ENCODE data around the gene REXO1. TPM values are rescaled to one million over a fixed set of nuclear protein-coding genes. Genes with fewer than 3 reads are reported as not detected.

The REXO1 gene
- total and polyA plus RNA-seq, 2 donors (not counting 3 experiments of a cell fraction or from before 2014, with no cell fraction given) = 41.1 to 56.9 TPM

- ChIA-PET CTCF (interaction anchor here (0.5 to 2.1 kb wide), 4 partner anchors 8 to 65 kb away, joined by 3 to 14 read pairs (median 4); no protein-coding TSS in a partner anchor), POLR2A (interaction anchor here (0.6 kb wide), 1 partner anchor 1200 kb away, joined by 3 read pairs; no protein-coding TSS in a partner anchor)
- Histone ChIP-seq H3K4me3 (replicated peaks in 1 of 3; ENCODE audit: insufficient read depth in 1 of 3, low read depth in 1 of 3, low read length in 3 of 3) (peak overlapping the region in 2 of 3 experiments; percentile 8 to 17), H3K4me2 (ENCODE audit: insufficient read depth, low read length) (peak overlapping the region; percentile 45), H3K79me2 (ENCODE audit: control insufficient read depth, insufficient read depth, low read length) (peaks cover 83% of the 10 kb centered on the region), H2AFZ (ENCODE audit: low read depth, low read length) (no peak overlapping the region), H3K4me1 (ENCODE audit: control insufficient read depth, extremely low read depth, insufficient read depth, low read length) (peaks cover 51% of the 10 kb centered on the region), H4K20me1 (replicated peaks; ENCODE audit: control insufficient read depth, extremely low read depth, insufficient read depth, low read length) (no peaks in the 10 kb centered on the region), H3K9me3 (replicated peaks; ENCODE audit: control insufficient read depth, insufficient read depth, low read length) (no peaks in the 10 kb centered on the region), H3K27me3 (ENCODE audit: control insufficient read depth in 2 of 2, insufficient read depth in 2 of 2, low read length in 2 of 2) (no peaks in the 10 kb centered on the region), H3K9me1 (replicated peaks; ENCODE audit: control insufficient read depth, extremely low read depth, insufficient read depth, low read length) (no peaks in the 10 kb centered on the region), H3K27ac (ENCODE audit: insufficient read depth, low read depth, low read length) (peak overlapping the region; percentile 52), H3K36me3 (ENCODE audit: control insufficient read depth in 2 of 2, extremely low read depth in 1 of 2, insufficient read depth in 2 of 2, low read length in 2 of 2) (no peaks in the 10 kb centered on the region), H3K9ac (replicated peaks; ENCODE audit: extremely low read depth, insufficient read depth, low read length) (peak overlapping the region; percentile 10)
- dilution Hi-C loops (cut with MboI; ENCODE audit: extremely low pct_ligation_motif_present, low sequenced_read_pairs) (no loop called here), intact Hi-C loops (cut with micrococcal nuclease) (no loop called here)
- BruUV-seq (replicated peaks) = no TSS peak
- FAIRE-seq (peak; percentile 98), DNase-seq (ENCODE audit: low read depth, low spot score) (peak; percentile 76)
- peak; percentile 17 for TF ChIP-seq POLR2A (IDR thresholded peaks at IDR 0.05; ENCODE audit: low read depth, low read length)
- TF ChIP-seq JUN (IDR thresholded peaks at IDR 0.05; ENCODE audit: borderline replicate concordance, insufficient read depth, insufficient read length, low read depth) = no peak
These were observed 8.7 kb upstream of the REXO1 start for GRCh38 chr19:1856698-1857603.

GRCh38 chr19:1856345-1856697, 8.0 kb upstream of the REXO1 start:
- TF ChIP-seq POLR2A (IDR thresholded peaks at IDR 0.05; ENCODE audit: low read depth, low read length) = no peak
- TF ChIP-seq JUN (IDR thresholded peaks at IDR 0.05; ENCODE audit: borderline replicate concordance, insufficient read depth, insufficient read length, low read depth) = no peak
- TF ChIP-seq FOS (IDR thresholded peaks at IDR 0.05; ENCODE audit: borderline replicate concordance, insufficient read depth, low read length) = no peak
- TF ChIP-seq MAX (IDR thresholded peaks at IDR 0.05; ENCODE audit: insufficient read depth, insufficient read length) = no peak
- no peak for TF ChIP-seq MYC (IDR thresholded peaks at IDR 0.05; ENCODE audit: low read depth, low read length)
- no peak for TF ChIP-seq POLR2AphosphoS5 (IDR thresholded peaks at IDR 0.05; ENCODE audit: insufficient read depth, low read depth, low read length)
- no peak for TF ChIP-seq EZH2 (IDR thresholded peaks at IDR 0.05; ENCODE audit: borderline replicate concordance, low read depth, low read length, severe bottlenecking)
- no peak for TF ChIP-seq GATA2 (IDR thresholded peaks at IDR 0.05; ENCODE audit: insufficient read depth, insufficient read length, low read depth, low read length)
- TF ChIP-seq, protein P1, sequence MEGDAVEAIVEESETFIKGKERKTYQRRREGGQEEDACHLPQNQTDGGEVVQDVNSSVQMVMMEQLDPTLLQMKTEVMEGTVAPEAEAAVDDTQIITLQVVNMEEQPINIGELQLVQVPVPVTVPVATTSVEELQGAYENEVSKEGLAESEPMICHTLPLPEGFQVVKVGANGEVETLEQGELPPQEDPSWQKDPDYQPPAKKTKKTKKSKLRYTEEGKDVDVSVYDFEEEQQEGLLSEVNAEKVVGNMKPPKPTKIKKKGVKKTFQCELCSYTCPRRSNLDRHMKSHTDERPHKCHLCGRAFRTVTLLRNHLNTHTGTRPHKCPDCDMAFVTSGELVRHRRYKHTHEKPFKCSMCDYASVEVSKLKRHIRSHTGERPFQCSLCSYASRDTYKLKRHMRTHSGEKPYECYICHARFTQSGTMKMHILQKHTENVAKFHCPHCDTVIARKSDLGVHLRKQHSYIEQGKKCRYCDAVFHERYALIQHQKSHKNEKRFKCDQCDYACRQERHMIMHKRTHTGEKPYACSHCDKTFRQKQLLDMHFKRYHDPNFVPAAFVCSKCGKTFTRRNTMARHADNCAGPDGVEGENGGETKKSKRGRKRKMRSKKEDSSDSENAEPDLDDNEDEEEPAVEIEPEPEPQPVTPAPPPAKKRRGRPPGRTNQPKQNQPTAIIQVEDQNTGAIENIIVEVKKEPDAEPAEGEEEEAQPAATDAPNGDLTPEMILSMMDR (IDR thresholded peaks at IDR 0.05; ENCODE audit: extremely low read depth in 1 of 2, insufficient read depth in 1 of 2, low read depth in 1 of 2, low read length in 2 of 2) = no peak
- FAIRE-seq (no peak), DNase-seq (ENCODE audit: low read depth, low spot score) (no peak)
- intact Hi-C loops (cut with micrococcal nuclease) (no loop called here), dilution Hi-C loops (cut with MboI; ENCODE audit: extremely low pct_ligation_motif_present, low sequenced_read_pairs) (no loop called here)
- no peaks in the 10 kb centered on the region for H4K20me1 ChIP-seq (replicated peaks; ENCODE audit: control insufficient read depth, extremely low read depth, insufficient read depth, low read length)
- ChIA-PET POLR2A (interaction anchor here (0.6 kb wide), 1 partner anchor 1200 kb away, joined by 3 read pairs; no protein-coding TSS in a partner anchor), CTCF (interaction anchor here (2.1 kb wide), 1 partner anchor 18 kb away, joined by 14 read pairs; no protein-coding TSS in a partner anchor)
- H3K4me3 ChIP-seq (replicated peaks in 1 of 3; ENCODE audit: insufficient read depth in 1 of 3, low read depth in 1 of 3, low read length in 3 of 3) = peak overlapping the region in 1 of 3 experiments; percentile 11
- BruUV-seq (replicated peaks) = no TSS peak
- peaks cover 77% of the 10 kb centered on the region for H3K79me2 ChIP-seq (ENCODE audit: control insufficient read depth, insufficient read depth, low read length)
- peaks cover 46% of the 10 kb centered on the region for H3K4me1 ChIP-seq (ENCODE audit: control insufficient read depth, extremely low read depth, insufficient read depth, low read length)
- H2AFZ ChIP-seq (ENCODE audit: low read depth, low read length) = no peak overlapping the region
- peak overlapping the region; percentile 30 for H3K27ac ChIP-seq (ENCODE audit: insufficient read depth, low read depth, low read length)
- no peaks in the 10 kb centered on the region for H3K9me1 ChIP-seq (replicated peaks; ENCODE audit: control insufficient read depth, extremely low read depth, insufficient read depth, low read length)
- H3K4me2 ChIP-seq (ENCODE audit: insufficient read depth, low read length) = peak overlapping the region; percentile 45
- no peak overlapping the region for H3K9ac ChIP-seq (replicated peaks; ENCODE audit: extremely low read depth, insufficient read depth, low read length)
- H3K36me3 ChIP-seq (ENCODE audit: control insufficient read depth in 2 of 2, extremely low read depth in 1 of 2, insufficient read depth in 2 of 2, low read length in 2 of 2) = no peaks in the 10 kb centered on the region
- H3K27me3 ChIP-seq (ENCODE audit: control insufficient read depth in 2 of 2, insufficient read depth in 2 of 2, low read length in 2 of 2) = no peaks in the 10 kb centered on the region
- H3K9me3 ChIP-seq (replicated peaks; ENCODE audit: control insufficient read depth, insufficient read depth, low read length) = no peaks in the 10 kb centered on the region

Data from endothelial cell of umbilical vein (primary cell).